HG02571 (cell line): ENCODE measurements around the gene PPP4R2.

Source experiments
- ATAC-seq: cut with Tn5 transposase; IDR thresholded peaks from one replicate; pipeline ENCODE4 v1.9.1; 2021; ENCODE audit warnings: mild to moderate bottlenecking, moderate library complexity; ENCODE audit not compliant: unreplicated experiment

Gene PPP4R2, protein sequence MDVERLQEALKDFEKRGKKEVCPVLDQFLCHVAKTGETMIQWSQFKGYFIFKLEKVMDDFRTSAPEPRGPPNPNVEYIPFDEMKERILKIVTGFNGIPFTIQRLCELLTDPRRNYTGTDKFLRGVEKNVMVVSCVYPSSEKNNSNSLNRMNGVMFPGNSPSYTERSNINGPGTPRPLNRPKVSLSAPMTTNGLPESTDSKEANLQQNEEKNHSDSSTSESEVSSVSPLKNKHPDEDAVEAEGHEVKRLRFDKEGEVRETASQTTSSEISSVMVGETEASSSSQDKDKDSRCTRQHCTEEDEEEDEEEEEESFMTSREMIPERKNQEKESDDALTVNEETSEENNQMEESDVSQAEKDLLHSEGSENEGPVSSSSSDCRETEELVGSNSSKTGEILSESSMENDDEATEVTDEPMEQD

DNA sequence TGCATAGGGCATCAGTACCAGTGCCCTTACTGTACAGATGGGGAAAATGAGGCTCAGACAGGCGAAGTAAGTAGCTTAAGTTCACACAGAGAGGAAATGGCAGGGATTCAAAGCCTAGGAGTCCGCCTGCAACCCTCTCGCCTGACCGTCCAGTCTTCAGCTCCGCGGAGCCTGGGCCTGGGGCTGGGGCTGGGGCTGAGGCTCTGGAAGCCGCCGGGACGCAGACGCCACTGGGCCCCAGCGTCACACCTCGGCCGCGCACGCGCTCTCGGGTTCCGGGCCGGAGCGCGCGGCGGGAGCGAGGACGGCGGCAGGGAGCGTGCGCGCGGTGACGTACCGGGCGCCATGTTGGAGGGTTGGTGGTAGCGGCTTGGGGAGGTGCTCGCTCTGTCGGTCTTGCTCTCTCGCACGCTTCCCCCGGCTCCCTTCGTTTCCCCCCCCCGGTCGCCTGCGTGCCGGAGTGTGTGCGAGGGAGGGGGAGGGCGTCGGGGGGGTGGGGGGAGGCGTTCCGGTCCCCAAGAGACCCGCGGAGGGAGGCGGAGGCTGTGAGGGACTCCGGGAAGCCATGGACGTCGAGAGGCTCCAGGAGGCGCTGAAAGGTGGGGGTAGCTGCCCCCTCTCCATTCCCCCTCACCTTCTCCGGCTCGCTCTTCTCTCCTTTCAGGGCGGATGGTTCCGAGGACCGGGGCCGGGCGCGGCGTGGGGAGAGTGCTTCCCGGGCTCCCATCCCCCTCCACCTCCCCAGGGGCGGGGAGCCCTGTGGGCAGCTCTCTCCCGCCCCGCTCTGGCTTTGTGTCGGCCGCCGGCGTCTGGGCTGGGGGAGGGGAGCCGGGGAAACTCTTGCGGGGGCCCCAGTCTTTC, at the start of gene PPP4R2:
PPP4R2 (plus strand) TSS at position 339 of the 861 bp plus-strand sequence; CDS start at position 566, 227 bp downstream.
- peak; percentile 83 for ATAC-seq

GRCh38 chr3:72947715-72948490, 48.7 kb upstream of the PPP4R2 start:
- ATAC-seq, result no peak

- ATAC-seq, result no peak
These were observed 47.6 kb upstream of the PPP4R2 start for GRCh38 chr3:72949016-72949415.

DNA sequence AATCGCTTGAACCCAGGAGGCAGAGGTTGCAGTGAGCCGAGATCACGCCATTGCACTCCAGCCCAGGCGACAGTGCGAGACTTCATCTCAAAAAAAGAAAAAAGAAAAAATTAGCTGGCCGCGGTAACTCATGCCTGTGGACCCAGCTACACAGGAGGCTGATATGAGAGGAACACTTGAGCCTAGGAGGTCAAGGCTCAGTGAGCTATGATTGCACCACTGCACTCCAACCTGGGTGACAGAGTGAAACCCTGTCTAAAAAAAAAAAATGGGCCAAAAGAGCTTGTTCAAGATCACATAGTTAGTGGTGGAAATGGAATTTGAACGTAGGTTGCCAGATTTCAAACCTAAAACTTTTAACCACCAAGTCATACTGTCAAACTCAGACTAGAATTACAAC, 46.2 kb upstream of the PPP4R2 start:
- ATAC-seq, result no peak

GRCh38 chr3:72950801-72951200, 45.8 kb upstream of the PPP4R2 start:
- ATAC-seq, result no peak

- no peak for ATAC-seq
These were observed 45.3 kb upstream of the PPP4R2 start for GRCh38 chr3:72951259-72951722.

DNA sequence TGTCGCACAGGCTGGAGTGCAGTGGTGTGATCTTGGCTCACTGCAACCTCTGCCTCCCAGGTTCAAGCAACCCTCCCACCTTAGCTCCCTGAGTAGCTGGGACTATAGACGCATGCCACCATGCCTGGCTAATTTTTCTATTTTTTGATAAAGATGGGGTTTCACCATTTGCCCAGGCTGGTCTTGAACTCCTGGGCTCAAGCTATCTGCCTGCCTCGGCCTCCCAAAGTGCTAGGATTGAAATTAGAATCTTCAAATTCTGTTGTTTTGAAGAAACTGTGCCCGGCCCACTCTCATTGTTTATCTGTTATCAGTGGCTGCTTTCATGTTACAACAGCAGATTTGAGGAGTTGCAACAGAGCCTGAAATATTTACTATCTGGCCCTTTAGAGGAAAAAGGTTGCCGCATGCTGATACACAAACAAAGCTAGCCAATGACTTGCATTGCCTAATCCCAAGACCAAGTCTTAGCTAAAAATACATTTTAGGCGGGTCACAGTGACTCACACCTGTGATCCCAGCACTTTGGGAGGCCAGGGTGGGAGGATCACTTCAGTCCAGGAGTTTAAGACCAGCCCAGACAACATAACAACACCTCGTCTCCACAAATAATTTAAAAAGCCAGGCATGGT, 43.2 kb upstream of the PPP4R2 start:
- ATAC-seq, result no peak

DNA sequence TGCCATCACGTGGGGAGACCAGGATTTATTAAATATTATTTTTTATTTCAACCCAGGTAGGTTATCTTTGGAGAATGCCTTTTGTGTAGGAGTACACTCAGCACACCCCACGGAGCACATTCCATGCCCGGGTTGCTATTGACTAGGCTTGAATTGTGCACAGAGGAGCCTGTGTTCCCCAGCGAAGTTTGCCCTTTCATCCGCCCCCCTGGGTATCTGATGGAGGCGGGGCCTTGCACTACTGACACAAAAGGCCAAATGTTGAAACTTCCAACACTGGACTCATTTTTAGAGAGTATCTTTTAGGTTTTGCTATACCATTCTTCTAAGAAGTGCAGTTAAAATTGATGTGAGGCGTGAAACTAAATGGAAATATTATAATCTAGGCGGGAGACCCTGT, 39.3 kb upstream of the PPP4R2 start:
- no peak for ATAC-seq

GRCh38 chr3:72959336-72959735, 37.3 kb upstream of the PPP4R2 start:
- ATAC-seq, result no peak

- no peak for ATAC-seq
These were observed 35.6 kb upstream of the PPP4R2 start for GRCh38 chr3:72960812-72961518.

DNA sequence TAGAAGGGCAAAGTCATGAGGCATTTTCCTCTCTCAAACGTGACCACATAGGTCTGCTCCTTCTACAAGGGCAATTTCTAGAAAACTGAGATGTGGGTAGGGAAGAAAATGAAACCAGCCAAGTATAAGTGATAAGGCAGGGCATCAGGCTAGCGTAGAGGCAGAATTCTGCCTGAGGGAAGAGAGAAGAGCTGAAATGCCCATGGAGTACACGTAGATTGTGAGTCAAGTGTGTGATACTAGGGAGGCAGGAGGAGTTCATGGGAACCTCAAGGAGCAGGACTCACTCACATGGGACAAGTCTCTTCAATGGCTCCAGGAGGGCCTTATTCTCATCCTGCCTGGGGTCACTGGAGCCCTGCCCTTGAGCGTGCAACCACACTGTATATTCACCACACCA, 34.9 kb upstream of the PPP4R2 start:
- no peak for ATAC-seq

DNA sequence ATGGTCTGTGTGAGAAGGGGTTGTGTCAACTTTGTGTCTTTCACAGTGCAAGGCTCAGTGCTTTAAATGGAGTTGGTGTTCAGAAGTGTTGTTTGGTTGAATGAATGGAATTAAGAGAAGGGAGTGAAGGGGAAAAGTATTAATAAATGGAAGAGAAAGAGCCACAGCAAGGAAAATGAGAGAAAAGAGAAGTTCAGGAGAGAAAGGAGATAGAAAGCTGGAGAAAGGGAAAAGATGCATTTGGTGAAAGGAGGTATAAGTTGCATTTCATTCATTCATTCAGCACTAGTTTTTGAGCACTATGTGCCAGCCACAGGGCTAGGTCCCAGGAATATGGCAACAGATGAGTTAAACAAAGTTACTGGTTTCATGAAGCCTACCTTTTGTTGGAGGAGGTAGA, 34.3 kb upstream of the PPP4R2 start:
- ATAC-seq, result no peak

DNA sequence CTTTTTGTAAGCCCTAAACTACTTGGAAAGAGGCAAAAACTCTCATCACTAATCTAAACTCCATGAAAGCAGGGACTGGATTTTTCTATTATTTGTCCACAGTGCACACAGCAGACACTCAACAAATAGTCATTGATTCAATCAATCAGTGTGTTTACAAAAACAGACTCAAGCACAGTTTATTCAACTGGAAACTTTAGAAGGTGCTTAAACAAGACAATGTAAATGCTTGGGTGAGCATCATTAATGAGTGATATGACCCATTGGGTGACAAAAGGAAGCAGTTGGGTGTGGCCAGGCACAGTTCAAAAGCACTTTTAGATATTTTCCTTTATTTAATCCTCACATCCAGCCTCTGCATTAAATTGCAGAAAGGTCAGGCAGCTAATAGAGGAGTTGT, 32.0 kb upstream of the PPP4R2 start:
- ATAC-seq, result no peak

- no peak for ATAC-seq
These were observed 28.3 kb upstream of the PPP4R2 start for GRCh38 chr3:72968266-72968664.

DNA sequence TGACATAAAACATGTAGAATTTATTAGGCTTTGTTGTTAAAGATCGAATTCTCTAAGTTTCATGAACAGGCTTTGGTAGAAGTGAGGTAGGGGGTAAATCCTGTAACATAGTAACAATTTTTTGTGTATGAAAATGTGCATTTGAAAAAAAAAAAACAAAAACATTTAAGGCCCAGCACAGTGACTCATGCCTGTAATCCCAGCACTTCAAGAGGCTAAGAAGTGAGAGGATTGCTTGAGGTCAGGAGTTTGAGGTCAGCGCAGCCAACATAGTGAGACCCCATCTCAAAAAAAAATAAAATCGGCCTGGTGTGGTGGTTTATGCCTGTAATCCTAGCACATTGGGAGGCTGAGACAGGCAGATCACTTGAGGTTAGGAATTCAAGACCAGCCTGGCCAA, 26.8 kb upstream of the PPP4R2 start:
- no peak for ATAC-seq

DNA sequence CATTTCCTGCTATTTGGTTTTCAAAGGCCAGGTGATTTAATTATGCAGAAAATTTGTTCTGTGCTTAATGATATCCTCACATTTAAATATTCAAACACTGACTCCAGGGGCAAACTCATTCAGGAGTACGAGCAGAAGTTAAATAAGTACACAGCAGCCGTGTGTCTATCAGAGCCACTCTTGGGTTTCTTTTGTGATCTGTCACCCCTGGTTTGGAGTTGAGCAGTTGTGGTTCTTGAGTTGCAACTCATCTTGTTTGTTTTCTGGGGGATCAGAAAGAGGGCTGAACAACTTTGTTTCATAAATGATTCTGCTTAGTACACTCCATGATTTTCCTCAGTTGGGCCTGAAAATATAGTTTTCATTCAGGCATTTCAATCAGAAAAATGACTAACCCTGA, 25.7 kb upstream of the PPP4R2 start:
- ATAC-seq, result no peak

DNA sequence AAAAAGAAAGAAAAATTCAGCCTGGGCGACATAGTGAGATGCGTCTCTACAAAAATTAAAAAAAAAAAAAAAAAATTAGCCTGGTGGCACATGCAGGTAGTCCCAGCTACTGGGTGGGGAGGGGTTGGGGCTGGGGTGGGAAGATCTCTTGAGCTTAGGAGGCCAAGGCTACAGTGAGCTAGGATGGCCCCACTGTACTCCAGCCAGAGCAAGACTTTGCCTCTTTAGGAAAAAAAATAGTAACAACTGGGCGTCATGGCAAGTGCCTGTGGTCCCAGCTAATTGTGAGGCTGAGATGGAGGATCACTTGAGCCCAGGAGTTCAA, 23.9 kb upstream of the PPP4R2 start:
- no peak for ATAC-seq

- ATAC-seq, result no peak
These were observed 23.4 kb upstream of the PPP4R2 start for GRCh38 chr3:72973031-72973723.

DNA sequence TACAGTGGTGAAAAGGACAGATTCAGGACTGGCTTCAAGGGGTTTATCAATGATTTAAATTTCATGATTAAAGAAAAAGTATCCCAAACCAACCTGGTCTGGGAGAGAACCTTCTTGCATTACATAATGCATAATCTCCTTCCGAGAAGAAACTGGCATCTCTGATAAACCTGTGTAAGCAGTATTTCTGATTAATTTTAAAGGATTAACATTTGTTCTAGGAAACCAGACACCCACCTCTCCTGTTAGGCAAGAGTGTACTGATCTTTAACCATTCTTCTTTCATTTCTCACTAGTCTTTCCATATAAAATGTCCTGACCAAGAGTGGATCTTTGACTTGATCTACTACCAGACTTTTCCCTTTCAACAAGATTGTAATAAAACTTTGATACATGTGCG, 22.8 kb upstream of the PPP4R2 start:
- no peak for ATAC-seq

GRCh38 chr3:72974956-72975355, 21.7 kb upstream of the PPP4R2 start:
- ATAC-seq, result no peak
